Measurements from ENCODE around the gene AURKAIP1. TPM values are rescaled to one million over a fixed set of nuclear protein-coding genes. Genes with fewer than 3 reads are reported as not detected.
A peak's percentile ranks its signal among the peaks of the same experiment; 100 is the strongest.

AURKAIP1 gene
- total RNA-seq, 1 donor from 2014 or later, result 268 TPM

GRCh38 chr1:1327291-1327690, 47.7 kb downstream of the AURKAIP1 start:
- intact Hi-C loops (cut with micrococcal nuclease), result no loop called here
- no peak for ATAC-seq
- no peak for DNase-seq

GRCh38 chr1:1326075-1326605, 48.9 kb downstream of the AURKAIP1 start:
- intact Hi-C loops (cut with micrococcal nuclease), result no loop called here
- DNase-seq, result no peak
- no peak for ATAC-seq

GRCh38 chr1:1325288-1326074, 49.5 kb downstream of the AURKAIP1 start:
- DNase-seq, result peak; percentile 86
- ATAC-seq, result no peak
- intact Hi-C loops (cut with micrococcal nuclease), result no loop called here

GRCh38 chr1:1324524-1325287, 50.3 kb downstream of the AURKAIP1 start, which contains the start of the genes CPTP and INTS11:
TSS of gene CPTP (plus strand) at chr1:1324802. CDS start at chr1:1326911, 2,109 bp downstream.
TSS of gene INTS11 (minus strand) at chr1:1324660. CDS start at chr1:1324608, 52 bp downstream.
- intact Hi-C loops (cut with micrococcal nuclease), result no loop called here
- ATAC-seq (peak; percentile 79), DNase-seq (peak; percentile 97)

GRCh38 chr1:1324084-1324523, 50.9 kb downstream of the AURKAIP1 start:
- DNase-seq (no peak), ATAC-seq (no peak)
- intact Hi-C loops (cut with micrococcal nuclease), result no loop called here

Small RNA genes within 50 kb of the gene (microRNA-seq; reads per million reads assigned to microRNA genes)
- not detected for gene MIR6808 (ENCODE audit: borderline number of aligned reads)

Other genes starting within 250 kb of the AURKAIP1 start
- gene TTLL10, start 201.3 kb downstream of the AURKAIP1 start, total RNA-seq, result not detected
- gene TNFRSF18, start 168.6 kb downstream of the AURKAIP1 start, total RNA-seq, result 0.32 TPM
- 2.3 TPM for gene TNFRSF4, start 161.1 kb downstream of the AURKAIP1 start, total RNA-seq
- 117 TPM for gene SDF4, start 143.2 kb downstream of the AURKAIP1 start, total RNA-seq
- gene B3GALT6, start 143.0 kb downstream of the AURKAIP1 start, total RNA-seq, result 7.5 TPM
- gene C1QTNF12, start 128.5 kb downstream of the AURKAIP1 start, total RNA-seq, result 0.50 TPM
- gene UBE2J2, start 101.4 kb downstream of the AURKAIP1 start, total RNA-seq, result 39.5 TPM
- gene SCNN1D, start 94.8 kb downstream of the AURKAIP1 start, total RNA-seq, result 3.0 TPM
- 60.4 TPM for gene ACAP3, start 67.3 kb downstream of the AURKAIP1 start, total RNA-seq
- 11.1 TPM for gene PUSL1, start 66.6 kb downstream of the AURKAIP1 start, total RNA-seq
- gene INTS11, start 50.5 kb downstream of the AURKAIP1 start, total RNA-seq, result 77.2 TPM
- gene CPTP, start 50.4 kb downstream of the AURKAIP1 start, total RNA-seq, result 112 TPM
- 0.57 TPM for gene TAS1R3, start 43.9 kb downstream of the AURKAIP1 start, total RNA-seq
- gene DVL1, start 25.8 kb downstream of the AURKAIP1 start, total RNA-seq, result 144 TPM
- gene MXRA8, start 16.7 kb downstream of the AURKAIP1 start, total RNA-seq, result 16.8 TPM
- gene CCNL2, start 24.1 kb upstream of the AURKAIP1 start, total RNA-seq, result 61.0 TPM
- 155 TPM for gene MRPL20, start 32.1 kb upstream of the AURKAIP1 start, total RNA-seq
- gene ANKRD65, start 46.1 kb upstream of the AURKAIP1 start, total RNA-seq, result 2.1 TPM
- gene VWA1, start 60.5 kb upstream of the AURKAIP1 start, total RNA-seq, result 13.5 TPM
- gene ATAD3C, start 74.5 kb upstream of the AURKAIP1 start, total RNA-seq, result 1.9 TPM
- 9.5 TPM for gene ATAD3B, start 96.6 kb upstream of the AURKAIP1 start, total RNA-seq
- 18.3 TPM for gene ATAD3A, start 137.0 kb upstream of the AURKAIP1 start, total RNA-seq
- gene TMEM240, start 165.4 kb upstream of the AURKAIP1 start, total RNA-seq, result 8.9 TPM
- 118 TPM for gene SSU72, start 199.7 kb upstream of the AURKAIP1 start, total RNA-seq
- gene FNDC10, start 224.9 kb upstream of the AURKAIP1 start, total RNA-seq, result 3.6 TPM
- gene MIB2, start 240.3 kb upstream of the AURKAIP1 start, total RNA-seq, result 131 TPM

Measured in left ventricle myocardium superior (tissue), 1 donor.